MM.1S (cell line): Measurements from ENCODE around the gene CLMP.

ENCODE experiments used
- DNase-seq: peaks from one replicate; pipeline ENCODE4 v3.0.0-alpha.2; 2015
- H2AFZ ChIP-seq: fragments of 300-600 bp; sonication (generic); 2 replicates; pipeline ENCODE4 v1.6.0; 2016; ENCODE audit warnings: antibody characterized with exemption, low read length
- H3F3A ChIP-seq: fragments of 300-600 bp; sonication (generic); 2 replicates; pipeline ENCODE4 v1.6.1; 2016; ENCODE audit warnings: mild to moderate bottlenecking, antibody characterized with exemption, low read length, moderate library complexity, mixed read lengths; ENCODE audit not compliant: insufficient read depth
- H3K27ac ChIP-seq: fragments of 300-600 bp; sonication (generic); 2 replicates; pipeline ENCODE4 v1.5.1; 2016; ENCODE audit warnings: mild to moderate bottlenecking, low read length
- H3K27me3 ChIP-seq: fragments of 300-600 bp; sonication (generic); replicated peaks from 2 replicates; pipeline ENCODE4 v1.6.0; 2016; ENCODE audit warnings: low read length; ENCODE audit not compliant: insufficient read depth
- H3K36me3 ChIP-seq: fragments of 300-600 bp; sonication (generic); replicated peaks from 2 replicates; pipeline ENCODE4 v1.6.1; 2016; ENCODE audit warnings: mild to moderate bottlenecking, low read length, mixed read lengths; ENCODE audit not compliant: insufficient read depth
- H3K4me1 ChIP-seq: fragments of 300-600 bp; sonication (generic); 2 replicates; pipeline ENCODE4 v1.6.1; 2016; ENCODE audit warnings: low read length, mixed read lengths
- H3K4me2 ChIP-seq: fragments of 300-600 bp; sonication (generic); 2 replicates; pipeline ENCODE4 v1.6.0; 2016; ENCODE audit warnings: low read depth, low read length
- H3K4me3 ChIP-seq: fragments of 300-600 bp; sonication (generic); 2 replicates; pipeline ENCODE4 v1.5.1; 2016; ENCODE audit warnings: low read length, mixed read lengths
- H3K79me2 ChIP-seq: fragments of 300-600 bp; sonication (generic); 2 replicates; pipeline ENCODE4 v1.6.1; 2016; ENCODE audit warnings: mixed run types, low read length, mixed read lengths
- H3K9ac ChIP-seq: fragments of 300-600 bp; sonication (generic); 2 replicates; pipeline ENCODE4 v1.6.1; 2016; ENCODE audit warnings: low read length, mixed read lengths
- H3K9me2 ChIP-seq: fragments of 300-600 bp; sonication (generic); replicated peaks from 2 replicates; pipeline ENCODE4 v1.6.1; 2016; ENCODE audit warnings: mild to moderate bottlenecking, low read length, mixed read lengths; ENCODE audit not compliant: insufficient read depth
- H3K9me3 ChIP-seq: fragments of 300-600 bp; sonication (generic); replicated peaks from 2 replicates; pipeline ENCODE4 v1.6.1; 2016; ENCODE audit warnings: mild to moderate bottlenecking, low read length, mixed read lengths; ENCODE audit not compliant: insufficient read depth
- H4K20me1 ChIP-seq: fragments of 300-600 bp; sonication (generic); 2 replicates; pipeline ENCODE4 v1.6.1; 2016; ENCODE audit warnings: mild to moderate bottlenecking, low read length, moderate library complexity, mixed read lengths; ENCODE audit not compliant: insufficient read depth
- EZH2 ChIP-seq: fragments of 300-600 bp; sonication (generic); optimal IDR thresholded peaks from 2 replicates; pipeline ENCODE3; 2017; ENCODE audit warnings: low read depth, mild to moderate bottlenecking, antibody characterized with exemption, low read length, mixed read lengths
- EZH2phosphoT487 ChIP-seq: fragments of 300-600 bp; sonication (generic); IDR thresholded peaks from 2 replicates; pipeline ENCODE4 v1.6.1; 2018; ENCODE audit warnings: antibody characterized with exemption, low read length
- TF ChIP-seq, protein P1 (sequence below): fragments of 300-600 bp; sonication (generic); IDR thresholded peaks from 2 replicates; pipeline ENCODE4 v1.5.1; 2016; ENCODE audit warnings: antibody characterized with exemption, low read length, mixed read lengths

Gene CLMP

GRCh38 chr11:123166071-123166559, 28.9 kb downstream of the CLMP start:
- Histone ChIP-seq H3K9ac (no peak overlapping the region), H3K36me3 (no peaks in the 10 kb centered on the region), H3K27ac (no peak overlapping the region), H3K9me3 (no peaks in the 10 kb centered on the region), H3K4me2 (no peak overlapping the region), H3F3A (no peaks in the 10 kb centered on the region), H3K9me2 (no peaks in the 10 kb centered on the region), H3K79me2 (no peaks in the 10 kb centered on the region), H4K20me1 (no peaks in the 10 kb centered on the region), H3K27me3 (no peaks in the 10 kb centered on the region), H3K4me1 (no peaks in the 10 kb centered on the region), H3K4me3 (no peak overlapping the region), H2AFZ (no peak overlapping the region)
- no peak for DNase-seq
- TF ChIP-seq, protein P1, sequence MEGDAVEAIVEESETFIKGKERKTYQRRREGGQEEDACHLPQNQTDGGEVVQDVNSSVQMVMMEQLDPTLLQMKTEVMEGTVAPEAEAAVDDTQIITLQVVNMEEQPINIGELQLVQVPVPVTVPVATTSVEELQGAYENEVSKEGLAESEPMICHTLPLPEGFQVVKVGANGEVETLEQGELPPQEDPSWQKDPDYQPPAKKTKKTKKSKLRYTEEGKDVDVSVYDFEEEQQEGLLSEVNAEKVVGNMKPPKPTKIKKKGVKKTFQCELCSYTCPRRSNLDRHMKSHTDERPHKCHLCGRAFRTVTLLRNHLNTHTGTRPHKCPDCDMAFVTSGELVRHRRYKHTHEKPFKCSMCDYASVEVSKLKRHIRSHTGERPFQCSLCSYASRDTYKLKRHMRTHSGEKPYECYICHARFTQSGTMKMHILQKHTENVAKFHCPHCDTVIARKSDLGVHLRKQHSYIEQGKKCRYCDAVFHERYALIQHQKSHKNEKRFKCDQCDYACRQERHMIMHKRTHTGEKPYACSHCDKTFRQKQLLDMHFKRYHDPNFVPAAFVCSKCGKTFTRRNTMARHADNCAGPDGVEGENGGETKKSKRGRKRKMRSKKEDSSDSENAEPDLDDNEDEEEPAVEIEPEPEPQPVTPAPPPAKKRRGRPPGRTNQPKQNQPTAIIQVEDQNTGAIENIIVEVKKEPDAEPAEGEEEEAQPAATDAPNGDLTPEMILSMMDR, result peak; percentile 46
- TF ChIP-seq EZH2phosphoT487 (no peak), EZH2 (no peak)

DNA sequence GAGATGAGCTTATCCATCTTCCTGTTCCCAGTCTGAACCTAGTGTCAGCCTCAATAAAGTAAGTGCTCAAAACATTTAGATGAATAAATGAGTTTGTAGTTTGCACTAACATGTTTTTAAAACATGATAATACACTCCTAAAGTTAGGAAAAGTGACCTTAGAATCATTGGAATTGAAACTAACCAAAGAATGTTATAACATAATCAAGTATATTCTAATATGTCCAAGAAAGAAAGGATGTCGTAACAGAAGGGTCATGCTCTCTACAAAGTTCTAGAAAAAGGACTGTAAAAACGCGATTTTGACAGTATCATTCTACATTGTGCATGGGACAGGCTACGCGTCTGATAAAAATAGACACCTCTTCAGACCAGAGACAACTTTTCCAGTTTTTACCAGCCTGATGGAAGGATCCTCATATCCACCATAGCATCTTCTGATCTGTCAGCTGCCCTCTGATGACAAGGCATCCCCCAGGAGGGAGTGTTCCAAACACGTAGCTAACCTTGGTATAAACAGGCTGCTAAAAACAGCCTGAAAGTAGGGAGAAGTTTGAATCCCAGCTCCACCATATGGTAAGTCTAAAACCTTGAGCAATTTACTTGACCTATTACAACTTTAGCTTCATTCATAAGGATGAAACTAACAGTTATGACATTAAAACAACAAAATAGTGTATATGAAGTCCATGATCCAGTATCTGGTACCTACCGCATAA, 30.2 kb downstream of the CLMP start:
- Histone ChIP-seq H4K20me1 (no peaks in the 10 kb centered on the region), H3K4me1 (no peaks in the 10 kb centered on the region), H3K27me3 (no peaks in the 10 kb centered on the region)

DNA sequence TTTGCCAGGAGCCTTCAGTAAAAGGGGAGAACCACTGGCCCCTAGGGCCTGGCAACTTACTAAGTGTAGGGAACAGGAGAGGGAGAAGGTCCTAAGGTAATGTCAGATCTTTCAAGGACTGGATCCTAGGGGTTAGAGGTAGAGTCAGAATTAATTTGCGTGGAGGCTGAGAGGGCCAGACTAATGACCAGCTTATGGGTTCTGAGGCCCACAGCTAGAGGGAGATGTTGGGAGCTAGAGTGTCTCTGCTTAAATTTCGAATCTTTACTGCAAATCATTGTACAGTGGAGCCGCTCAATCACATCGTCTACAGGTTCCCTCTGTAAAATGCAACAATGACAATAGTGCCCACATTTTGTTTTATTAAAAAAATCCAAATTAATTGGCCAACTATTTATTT, 31.4 kb downstream of the CLMP start:
- TF ChIP-seq EZH2phosphoT487, result no peak
- TF ChIP-seq, protein P1, result no peak
- no peak for TF ChIP-seq EZH2
- Histone ChIP-seq H3F3A (no peaks in the 10 kb centered on the region), H3K9ac (no peak overlapping the region), H4K20me1 (no peaks in the 10 kb centered on the region), H3K79me2 (no peaks in the 10 kb centered on the region), H3K27me3 (no peaks in the 10 kb centered on the region), H3K36me3 (no peaks in the 10 kb centered on the region), H3K4me3 (no peak overlapping the region), H3K4me2 (no peak overlapping the region), H2AFZ (no peak overlapping the region), H3K4me1 (no peaks in the 10 kb centered on the region), H3K9me3 (no peaks in the 10 kb centered on the region), H3K9me2 (no peaks in the 10 kb centered on the region), H3K27ac (no peak overlapping the region)
- no peak for DNase-seq

More for the DNA sequence above, 30.2 kb downstream of the CLMP start:
- Histone ChIP-seq H2AFZ (no peak overlapping the region), H3K9me3 (no peaks in the 10 kb centered on the region), H3F3A (no peaks in the 10 kb centered on the region), H3K36me3 (no peaks in the 10 kb centered on the region), H3K9ac (no peak overlapping the region), H3K4me2 (no peak overlapping the region), H3K4me3 (no peak overlapping the region), H3K79me2 (no peaks in the 10 kb centered on the region), H3K9me2 (no peaks in the 10 kb centered on the region), H3K27ac (no peak overlapping the region)
- no peak for TF ChIP-seq EZH2phosphoT487
- TF ChIP-seq, protein P1, result no peak
- DNase-seq, result no peak
